Effector CD4-positive, alpha-beta T cell (primary cell): ENCODE measurements around the gene SNX9.
"Not testable (repeated sequence)": the region's sequence is repeated elsewhere in the genome, so short reads cannot be mapped to it uniquely, and the experiment has no call there.

Experiments
- DNase-seq: peaks from one replicate; pipeline ENCODE4 v3.0.0-alpha.2; 2020

SNX9 gene

GRCh38 chr6:157929076-157929475 is 106.0 kb downstream of the SNX9 start:
- no peak for DNase-seq

GRCh38 chr6:157929765-157930319 is 106.8 kb downstream of the SNX9 start:
- no peak for DNase-seq

DNA sequence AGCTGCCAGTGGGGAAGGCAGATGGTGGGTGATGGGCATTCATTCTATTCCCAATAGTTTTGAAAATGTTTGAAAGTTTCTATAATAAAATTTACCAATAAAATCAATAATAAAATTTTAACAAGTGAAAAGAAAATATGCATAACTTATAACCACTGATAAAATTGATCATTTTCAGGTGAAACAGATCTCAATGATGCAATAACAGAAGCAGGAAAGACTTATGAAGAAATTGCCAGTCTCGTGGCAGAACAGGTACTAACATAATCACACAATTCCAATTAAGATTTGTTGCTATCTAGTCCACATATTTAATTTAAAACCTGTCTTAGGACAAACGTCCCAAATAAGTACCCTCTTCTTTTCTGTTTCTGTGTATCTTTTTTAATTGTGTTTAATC is 112.7 kb downstream of the SNX9 start:
- no peak for DNase-seq

DNA sequence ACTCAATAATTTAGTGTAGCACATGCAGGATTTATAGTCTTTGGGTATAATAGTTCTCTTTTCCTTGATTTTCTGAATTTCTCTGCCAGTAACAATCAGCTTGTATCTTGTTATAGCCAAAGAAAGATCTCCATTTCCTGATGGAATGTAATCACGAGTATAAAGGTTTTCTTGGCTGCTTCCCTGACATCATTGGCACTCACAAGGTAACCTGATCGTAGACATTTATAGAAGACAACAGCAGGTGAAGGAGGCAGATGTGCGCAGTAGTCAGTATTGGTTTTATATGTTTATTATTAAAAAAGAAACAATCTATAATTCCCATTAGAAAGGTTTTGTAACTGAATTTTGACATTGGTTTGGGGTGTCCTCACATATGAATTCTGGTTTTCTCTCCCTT is 114.3 kb downstream of the SNX9 start:
- no peak for DNase-seq

GRCh38 chr6:157937916-157938315 is 114.9 kb downstream of the SNX9 start:
- no peak for DNase-seq

GRCh38 chr6:157940375-157941036 is 117.5 kb downstream of the SNX9 start:
- DNase-seq = not testable (repeated sequence)

DNA sequence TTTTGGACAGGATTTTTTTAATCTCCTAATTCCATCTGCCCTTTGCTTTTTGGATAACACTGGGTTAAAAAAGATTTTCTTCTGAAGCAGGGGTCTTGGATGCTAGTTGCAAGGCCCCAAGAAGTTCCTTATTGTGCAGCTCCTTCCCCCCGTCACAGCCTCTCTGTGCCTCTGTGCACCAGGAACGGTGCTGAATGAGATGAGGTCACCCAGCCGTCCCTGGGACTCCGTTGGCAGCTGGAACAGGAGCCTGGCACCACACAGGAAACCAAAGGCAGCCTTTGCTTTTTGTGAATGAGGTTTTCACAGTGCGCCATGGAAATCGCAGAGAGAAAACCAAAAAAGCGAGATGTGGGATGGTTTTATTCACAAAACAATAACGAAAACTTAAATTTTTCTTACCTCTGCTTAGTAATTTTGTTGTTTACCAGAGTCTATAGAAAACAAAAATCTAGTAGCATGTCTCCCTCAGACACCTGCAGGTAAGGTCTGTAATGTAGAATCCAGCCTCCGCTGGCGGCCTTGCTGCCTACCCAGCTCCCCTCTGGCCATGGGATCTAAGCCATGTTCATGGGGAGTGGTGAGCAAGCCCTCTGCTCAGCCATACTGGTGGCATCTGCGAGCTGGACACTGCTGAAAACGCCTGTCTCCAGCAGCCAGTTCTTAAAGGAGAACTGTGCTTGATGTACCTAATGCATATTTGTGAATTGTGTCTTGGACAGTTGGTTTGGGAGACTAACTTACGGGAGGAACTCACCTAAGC is 118.2 kb downstream of the SNX9 start:
- no peak for DNase-seq

DNA sequence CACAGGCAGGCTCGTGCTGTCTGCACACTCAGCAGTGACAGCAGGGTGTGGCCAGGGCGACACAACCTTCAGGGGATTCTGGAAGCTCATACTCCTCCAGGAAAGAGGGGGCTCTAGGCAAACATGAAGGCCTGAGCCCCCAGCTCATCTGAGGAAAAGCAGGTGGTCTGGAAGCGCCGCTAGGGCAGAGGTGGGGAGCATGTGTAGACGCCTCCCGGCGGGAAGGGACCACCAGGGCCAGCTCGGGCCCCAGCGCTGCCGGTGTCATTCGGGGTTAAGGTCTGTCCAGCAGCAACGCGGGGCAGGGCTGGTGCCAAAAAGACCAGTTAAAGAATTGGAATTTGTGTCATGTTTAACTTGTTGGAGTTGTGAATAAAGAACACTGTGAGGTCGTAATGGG is 119.3 kb downstream of the SNX9 start:
- no peak for DNase-seq

DNA sequence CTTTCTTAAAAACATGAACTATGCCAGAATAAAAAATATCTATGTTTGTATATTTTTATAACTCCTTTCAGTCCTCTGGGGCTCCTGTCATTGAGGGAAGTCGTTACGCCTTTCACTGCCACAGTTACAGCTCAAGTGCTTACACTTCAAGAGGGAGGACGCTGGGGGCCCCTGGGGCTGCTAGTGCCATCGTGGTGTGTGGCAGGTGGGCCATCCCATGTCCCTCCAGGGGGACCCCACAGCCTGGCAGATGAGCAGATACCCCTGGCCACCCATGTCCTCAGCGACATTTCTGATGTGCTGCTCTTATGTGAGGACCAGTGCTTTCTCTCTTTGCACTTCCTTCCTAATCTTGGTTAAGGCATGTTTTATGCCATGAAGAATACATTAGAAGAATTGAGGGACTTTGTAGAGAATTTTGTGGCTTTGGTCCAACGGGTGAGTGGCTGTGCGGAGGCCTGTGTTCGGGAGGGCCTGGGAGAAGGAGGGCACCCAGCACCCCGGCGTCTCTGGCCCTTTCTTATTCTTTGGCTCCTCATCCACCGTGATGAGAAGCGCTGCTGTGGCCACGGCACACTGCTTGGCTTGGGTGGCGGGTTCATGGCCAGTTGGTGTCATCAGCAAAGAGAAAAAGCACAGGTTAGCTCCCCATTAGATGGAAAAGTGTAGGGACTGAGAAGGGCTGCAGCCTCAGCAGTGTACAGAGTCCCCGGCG is 120.4 kb downstream of the SNX9 start:
- DNase-seq = no peak

DNA sequence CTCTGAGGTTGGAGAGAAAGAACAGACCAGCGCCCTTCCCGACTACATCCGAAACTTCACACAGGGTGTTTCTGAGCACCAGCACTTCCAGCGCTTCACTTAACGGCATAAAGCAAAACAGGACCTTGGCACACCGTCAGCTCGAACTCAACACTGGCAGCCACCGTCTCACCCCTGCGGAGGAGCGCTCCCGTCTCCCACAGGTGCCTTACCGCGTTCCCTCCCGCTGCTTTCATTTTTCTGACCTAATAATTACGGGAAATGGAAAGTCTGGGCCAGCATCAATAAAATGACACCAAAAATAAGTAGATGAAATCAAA is 120.9 kb downstream of the SNX9 start:
- DNase-seq = no peak

- DNase-seq = no peak
Observed at GRCh38 chr6:157944983-157945931, 122.2 kb downstream of the SNX9 start.

GRCh38 chr6:157946053-157946617 is 123.1 kb downstream of the SNX9 start:
- DNase-seq = no peak

DNA sequence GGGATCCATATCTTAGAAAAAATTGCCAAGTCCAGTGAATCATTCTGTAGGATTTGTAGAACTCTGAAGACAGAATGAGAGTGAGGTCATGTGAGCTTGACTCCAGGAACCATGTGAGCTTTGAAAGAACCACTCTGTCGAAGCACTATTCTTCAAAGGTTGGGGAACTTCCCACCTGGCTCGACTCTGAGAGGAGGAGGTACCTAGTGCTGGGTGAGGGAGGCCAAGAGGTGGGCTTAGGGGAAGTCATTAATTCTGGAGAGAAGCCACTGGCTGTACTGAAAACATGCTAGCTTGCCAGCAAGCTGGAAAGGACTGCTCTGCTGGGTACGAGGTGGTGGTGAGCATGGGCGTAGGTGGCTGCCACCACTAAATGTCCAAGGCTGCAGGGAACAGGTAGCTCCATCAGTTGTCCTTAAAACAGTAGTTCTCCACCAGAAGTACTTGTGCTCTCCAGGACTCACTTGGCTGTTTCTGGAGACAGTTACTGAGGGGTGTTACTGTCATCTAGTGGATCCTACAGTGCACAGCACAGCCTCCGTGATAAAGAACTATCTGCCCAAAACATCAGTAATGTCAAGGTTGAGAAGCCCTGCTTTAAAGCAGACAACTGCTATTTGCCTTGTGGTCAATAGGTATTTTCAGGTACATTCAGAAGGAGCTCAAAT is 124.0 kb downstream of the SNX9 start:
- DNase-seq = no peak

GRCh38 chr6:157950899-157951298 is 127.9 kb downstream of the SNX9 start:
- DNase-seq = not testable (repeated sequence)

GRCh38 chr6:157951828-157952227 is 128.8 kb downstream of the SNX9 start:
- no peak for DNase-seq

- no peak for DNase-seq
Observed at GRCh38 chr6:157952861-157953351, 129.9 kb downstream of the SNX9 start.

- no peak for DNase-seq
Observed at GRCh38 chr6:157953580-157954091, 130.6 kb downstream of the SNX9 start.

GRCh38 chr6:157954150-157955117 is 131.4 kb downstream of the SNX9 start:
- DNase-seq = no peak

- no peak for DNase-seq
Observed at GRCh38 chr6:157955675-157956074, 132.6 kb downstream of the SNX9 start.

DNA sequence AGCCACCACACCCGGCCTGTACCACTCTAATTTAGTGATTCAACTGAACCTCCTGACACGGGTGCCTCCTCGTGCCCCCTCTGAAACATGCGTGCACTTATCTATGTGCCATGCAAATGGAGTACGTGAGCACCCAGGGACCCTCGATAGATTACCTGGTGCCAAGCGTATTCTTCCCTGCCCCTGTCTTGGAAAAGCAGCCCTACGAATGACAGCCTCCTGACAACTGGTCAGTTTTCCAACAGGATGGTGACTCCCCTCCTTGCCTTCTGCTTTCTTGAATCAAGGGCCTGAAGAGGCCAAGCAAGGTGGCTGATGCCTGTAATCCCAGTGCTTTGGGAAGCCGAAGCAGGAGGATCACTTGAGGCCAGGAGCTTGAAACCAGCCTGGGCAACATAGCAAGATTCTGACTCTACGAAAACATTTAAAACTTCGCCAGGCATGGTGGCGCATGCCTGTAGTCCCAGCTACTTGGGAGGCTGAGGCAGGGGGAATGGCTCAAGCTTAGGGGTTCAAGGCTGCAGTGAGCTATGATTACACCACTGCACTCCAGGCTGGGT is 133.2 kb downstream of the SNX9 start:
- no peak for DNase-seq
